ENCODE measurements around the gene KRTAP3-1. TPM values are rescaled to one million over a fixed set of nuclear protein-coding genes. Genes with fewer than 3 reads are reported as not detected.

KRTAP3-1 gene
- total RNA-seq, 6 experiments from 2014 or later = 2.5 to 10.2 (median 3.3) TPM

DNA sequence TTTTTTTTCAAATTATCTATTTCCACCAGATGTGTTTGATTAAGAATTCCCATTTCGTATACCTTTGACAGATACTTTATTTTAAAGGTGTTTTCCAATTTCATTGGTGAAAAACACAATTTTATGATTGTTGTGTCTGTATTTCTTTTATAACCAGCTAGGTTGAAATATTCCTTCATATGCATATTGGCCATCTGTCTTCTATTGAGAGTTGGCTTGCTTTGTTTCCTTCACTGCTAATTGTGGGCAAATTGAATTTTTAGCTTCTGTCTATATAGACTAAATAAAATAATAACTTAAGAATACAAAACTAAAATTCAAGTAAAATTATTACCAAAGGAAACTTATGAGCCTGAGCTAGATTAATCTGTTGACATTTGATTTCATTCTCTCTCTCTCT, 13.8 kb downstream of the KRTAP3-1 start:
- H3K4me3 Mint-ChIP-seq = no peak overlapping the region
- no peaks in the 10 kb centered on the region; the same call in none of the 2 replicates for H3K27me3 Mint-ChIP-seq (ENCODE audit: insufficient read depth)
- DNase-seq = no peak
- H3K4me1 Mint-ChIP-seq (ENCODE audit: low read depth) = peaks cover 13% of the 10 kb centered on the region
- H3K9me3 Mint-ChIP-seq = no peaks in the 10 kb centered on the region
- H3K36me3 Mint-ChIP-seq (ENCODE audit: low read depth) = no peaks in the 10 kb centered on the region
- TF ChIP-seq, protein P1, sequence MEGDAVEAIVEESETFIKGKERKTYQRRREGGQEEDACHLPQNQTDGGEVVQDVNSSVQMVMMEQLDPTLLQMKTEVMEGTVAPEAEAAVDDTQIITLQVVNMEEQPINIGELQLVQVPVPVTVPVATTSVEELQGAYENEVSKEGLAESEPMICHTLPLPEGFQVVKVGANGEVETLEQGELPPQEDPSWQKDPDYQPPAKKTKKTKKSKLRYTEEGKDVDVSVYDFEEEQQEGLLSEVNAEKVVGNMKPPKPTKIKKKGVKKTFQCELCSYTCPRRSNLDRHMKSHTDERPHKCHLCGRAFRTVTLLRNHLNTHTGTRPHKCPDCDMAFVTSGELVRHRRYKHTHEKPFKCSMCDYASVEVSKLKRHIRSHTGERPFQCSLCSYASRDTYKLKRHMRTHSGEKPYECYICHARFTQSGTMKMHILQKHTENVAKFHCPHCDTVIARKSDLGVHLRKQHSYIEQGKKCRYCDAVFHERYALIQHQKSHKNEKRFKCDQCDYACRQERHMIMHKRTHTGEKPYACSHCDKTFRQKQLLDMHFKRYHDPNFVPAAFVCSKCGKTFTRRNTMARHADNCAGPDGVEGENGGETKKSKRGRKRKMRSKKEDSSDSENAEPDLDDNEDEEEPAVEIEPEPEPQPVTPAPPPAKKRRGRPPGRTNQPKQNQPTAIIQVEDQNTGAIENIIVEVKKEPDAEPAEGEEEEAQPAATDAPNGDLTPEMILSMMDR (IDR thresholded peaks at IDR 0.05) = no peak
- no peak overlapping the region for H3K27ac Mint-ChIP-seq

DNA sequence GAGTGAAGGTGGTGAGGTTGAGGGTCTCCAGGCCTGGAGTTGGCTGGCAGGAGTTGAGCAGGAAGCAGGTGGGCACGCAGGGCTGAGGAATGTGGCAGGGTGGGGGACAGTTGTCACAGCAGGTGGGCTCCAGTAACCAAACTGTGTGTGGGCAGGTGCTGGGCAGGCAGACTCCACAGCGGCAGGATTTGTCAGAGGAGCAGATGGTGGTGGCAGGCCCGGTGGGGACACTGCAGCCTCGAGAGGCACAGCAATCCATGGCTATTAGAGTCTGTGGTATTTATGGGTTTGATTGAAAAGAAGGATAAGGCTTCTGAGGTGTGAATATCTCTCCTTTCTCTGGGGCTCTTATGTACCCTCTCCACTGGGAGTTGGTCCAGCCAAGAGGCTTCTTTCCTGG, 15.1 kb downstream of the KRTAP3-1 start, which contains the start of gene KRTAP3-3:
Gene KRTAP3-3 (minus strand): TSS at position 326 of the 400 bp plus-strand sequence. CDS start 67 bp downstream, at position 259.
- H3K36me3 Mint-ChIP-seq (ENCODE audit: low read depth) = no peaks in the 10 kb centered on the region
- no peak within 1 kb of the TSS for H3K27ac Mint-ChIP-seq
- H3K27me3 Mint-ChIP-seq (ENCODE audit: insufficient read depth) = no peaks in the 10 kb centered on the region; the same call in none of the 2 replicates
- H3K4me1 Mint-ChIP-seq (ENCODE audit: low read depth) = peaks cover 13% of the 10 kb centered on the region
- H3K4me3 Mint-ChIP-seq = no peak within 1 kb of the TSS
- DNase-seq = no peak
- TF ChIP-seq, protein P1 (IDR thresholded peaks at IDR 0.05) = no peak
- no peaks in the 10 kb centered on the region for H3K9me3 Mint-ChIP-seq

DNA sequence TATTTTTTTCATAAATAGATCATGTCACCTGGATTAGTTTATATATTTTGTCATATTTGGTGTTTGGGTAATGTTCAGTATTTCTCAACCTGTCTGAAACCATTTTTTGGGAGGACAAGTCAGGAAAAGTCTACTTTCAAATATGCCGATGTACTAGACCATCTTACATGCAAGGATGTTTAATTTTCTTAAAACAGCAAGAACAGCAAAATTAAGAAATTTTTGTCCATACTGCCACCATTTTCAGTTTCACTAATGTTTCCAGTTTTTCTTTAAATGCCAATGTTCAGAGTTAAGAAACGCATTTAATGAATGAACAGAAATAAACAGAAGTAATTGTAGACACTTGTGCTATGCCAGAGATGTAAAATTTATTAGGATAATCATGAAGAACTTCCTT, 15.8 kb downstream of the KRTAP3-1 start:
- Mint-ChIP-seq H3K36me3 (ENCODE audit: low read depth) (no peaks in the 10 kb centered on the region), H3K4me3 (no peak overlapping the region), H3K27me3 (ENCODE audit: insufficient read depth) (no peaks in the 10 kb centered on the region; the same call in none of the 2 replicates), H3K4me1 (ENCODE audit: low read depth) (peaks cover 13% of the 10 kb centered on the region), H3K9me3 (no peaks in the 10 kb centered on the region), H3K27ac (no peak overlapping the region)
- TF ChIP-seq, protein P1 (IDR thresholded peaks at IDR 0.05) = no peak
- no peak for DNase-seq

DNA sequence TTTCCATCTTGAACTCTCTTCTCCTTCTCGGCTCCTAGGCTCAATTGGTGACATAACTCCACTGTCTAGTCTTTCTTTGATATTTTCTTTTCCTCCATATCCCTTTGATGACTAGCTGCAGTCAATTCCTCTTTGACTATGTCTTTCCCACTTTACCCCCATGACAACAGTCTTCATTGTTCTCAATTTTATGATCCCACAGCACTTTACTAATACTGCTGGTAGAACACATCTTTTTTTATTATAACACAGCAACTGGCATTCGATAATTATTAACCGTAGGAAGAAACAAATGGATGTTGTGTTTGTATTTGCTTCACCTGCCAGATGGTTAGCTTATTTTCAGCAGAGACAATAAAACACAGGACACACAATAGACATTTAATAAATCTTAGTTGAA, 16.3 kb downstream of the KRTAP3-1 start:
- no peak for DNase-seq
- H3K27me3 Mint-ChIP-seq (ENCODE audit: insufficient read depth) = no peaks in the 10 kb centered on the region; the same call in none of the 2 replicates
- no peak overlapping the region for H3K27ac Mint-ChIP-seq

DNA sequence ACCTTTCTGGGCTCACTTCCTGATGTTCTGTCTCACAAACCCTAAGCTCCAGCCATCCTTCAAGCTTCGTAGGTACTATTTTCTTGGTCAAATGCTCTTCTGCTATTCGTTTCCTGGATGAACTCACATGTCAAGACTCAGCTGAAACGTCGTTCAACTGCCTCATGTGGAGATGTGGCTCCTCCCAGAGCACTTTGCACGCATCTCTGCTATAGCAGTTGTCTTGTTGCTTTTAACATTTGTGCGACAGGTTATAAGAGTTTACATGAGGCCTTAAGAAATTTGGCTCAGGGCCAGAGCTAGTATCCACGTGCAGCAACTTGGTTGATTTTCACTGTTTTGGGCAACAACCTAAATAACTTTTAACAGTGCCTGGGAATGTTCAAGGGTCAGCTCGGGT, 22.0 kb downstream of the KRTAP3-1 start:
- 0 out of 2 replicates have a peak, but pooled peaks cover 9% of the 10 kb centered on the region for H3K4me1 Mint-ChIP-seq (ENCODE audit: low read depth)
- H3K27me3 Mint-ChIP-seq (ENCODE audit: insufficient read depth) = no peaks in the 10 kb centered on the region
- no peaks in the 10 kb centered on the region for H3K36me3 Mint-ChIP-seq (ENCODE audit: low read depth)
- no peak overlapping the region for H3K27ac Mint-ChIP-seq
- DNase-seq = no peak
- no peaks in the 10 kb centered on the region for H3K9me3 Mint-ChIP-seq
- TF ChIP-seq, protein P1 (IDR thresholded peaks at IDR 0.05) = no peak
- no peak overlapping the region for H3K4me3 Mint-ChIP-seq

More for the DNA sequence above, 16.3 kb downstream of the KRTAP3-1 start:
- Mint-ChIP-seq H3K4me1 (ENCODE audit: low read depth) (peaks cover 12% of the 10 kb centered on the region), H3K36me3 (ENCODE audit: low read depth) (no peaks in the 10 kb centered on the region), H3K9me3 (no peaks in the 10 kb centered on the region), H3K4me3 (no peak overlapping the region)
- TF ChIP-seq, protein P1 (IDR thresholded peaks at IDR 0.05) = no peak
